ENCODE data around the gene AUTS2. TPM values are rescaled to one million over a fixed set of nuclear protein-coding genes. Genes with fewer than 3 reads are reported as not detected.

AUTS2 gene
- total and polyA plus RNA-seq, 2 of the 8 experiments (the other 6 are each of a cell fraction or from before 2014, with no cell fraction given) = 25.9 to 101 TPM

DNA sequence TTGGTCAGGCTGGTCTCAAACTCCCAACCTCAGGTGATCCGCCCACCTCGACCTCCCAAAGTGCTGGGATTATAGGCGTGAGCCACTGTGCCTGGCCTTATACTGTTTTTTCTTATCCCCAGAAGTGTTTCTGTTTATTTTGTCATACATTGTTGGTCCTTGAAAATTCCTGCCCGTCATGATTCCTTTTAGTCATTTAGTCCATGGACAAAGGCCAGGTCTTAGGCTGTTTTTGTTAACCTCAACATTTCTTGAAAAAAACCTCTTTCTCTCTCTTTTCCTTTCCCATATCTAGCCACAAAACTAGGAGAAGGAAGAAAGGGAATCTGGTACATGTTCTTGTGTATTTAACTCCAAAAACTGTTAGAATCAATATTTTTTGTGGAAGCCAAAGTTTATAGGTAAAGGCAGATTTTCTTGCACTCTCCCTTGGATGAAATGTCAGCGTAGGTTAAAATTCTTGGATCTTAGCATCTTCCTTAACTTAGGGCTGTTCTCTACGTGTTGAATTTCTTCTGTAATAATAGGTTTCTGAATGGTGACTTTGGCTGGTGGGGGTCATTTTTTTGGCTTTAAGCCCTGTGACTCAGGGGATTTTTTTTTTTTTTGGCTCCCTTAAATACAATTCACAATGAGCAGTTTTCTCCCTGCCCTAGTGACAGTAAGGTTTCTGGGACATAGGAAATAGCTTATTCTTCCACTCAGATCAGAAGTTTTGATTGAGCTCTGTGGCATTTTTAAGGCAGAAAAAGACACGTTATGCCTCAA lies 500.8 kb downstream of the AUTS2 start:
- no peak overlapping the region for H3K18ac ChIP-seq (ENCODE audit: extremely low read depth, low read length)
- DNase-seq (ENCODE audit: low read depth in 1 of 2, low spot score in 2 of 2) (no peak), FAIRE-seq (no peak)
- H3K4me2 ChIP-seq (ENCODE audit: insufficient read depth in 1 of 2, low read depth in 2 of 2, low read length in 2 of 2) = no peak overlapping the region
- POLR2A ChIA-PET (ENCODE audit: partially characterized antibody) = no interaction called here
- no peak overlapping the region for H3K9ac ChIP-seq (replicated peaks in 1 of 4; ENCODE audit: extremely low read depth in 1 of 4, low read depth in 3 of 4, low read length in 3 of 4)
- H3K56ac ChIP-seq (replicated peaks; ENCODE audit: insufficient read length, low read depth, low read length) = no peak overlapping the region
- H3K79me1 ChIP-seq (ENCODE audit: low read depth, low read length) = no peaks in the 10 kb centered on the region
- no peak overlapping the region for H2AK5ac ChIP-seq (ENCODE audit: low read depth, low read length)
- no peak overlapping the region for H2BK12ac ChIP-seq (ENCODE audit: low read depth, low read length)
- no peak overlapping the region for H2BK5ac ChIP-seq (ENCODE audit: low read depth, low read length)
- H2BK15ac ChIP-seq (ENCODE audit: low read length) = no peak overlapping the region
- CTCF ChIA-PET (ENCODE audit: partially characterized antibody) = interaction anchor here (1.1 kb wide), 1 partner anchor 62 kb away, joined by 3 read pairs; no protein-coding TSS in a partner anchor
- H2BK20ac ChIP-seq (ENCODE audit: low read length) = no peak overlapping the region
- 83% methylated on average over 7 of the region's 7 CpGs; no CpG with 5 or more reads in 1 of the 2 experiments for WGBS, 2 experiments (ENCODE audit: extremely low coverage in 1 of 2, insufficient coverage in 1 of 2, insufficient read length in 1 of 2, insufficient replicate concordance in 2 of 2, low coverage in 1 of 2, low lambda C conversion rate in 2 of 2, missing lambda C conversion rate in 1 of 2)
- H3K14ac ChIP-seq (ENCODE audit: insufficient read length) = no peak overlapping the region
- H2AFZ ChIP-seq (ENCODE audit: low read length) = no peak overlapping the region
- no peaks in the 10 kb centered on the region for H4K20me1 ChIP-seq (replicated peaks in 1 of 2; ENCODE audit: control insufficient read depth in 1 of 2, insufficient read depth in 2 of 2, low read length in 2 of 2)
- H2BK120ac ChIP-seq (replicated peaks; ENCODE audit: low read depth, low read length) = no peak overlapping the region
- H4K5ac ChIP-seq (ENCODE audit: insufficient read length, low read depth, low read length) = no peak overlapping the region
- H3K4me1 ChIP-seq (replicated peaks in 1 of 4; ENCODE audit: control insufficient read depth in 3 of 4, insufficient read depth in 4 of 4, low read length in 3 of 4) = peaks cover 0 to 6% (median 3%) of the 10 kb centered on the region in 4 experiments; a peak in 3 of 7 replicates
- H3K27ac ChIP-seq (ENCODE audit: low read depth, low read length) = no peak overlapping the region
- no peaks in the 10 kb centered on the region for H3K23me2 ChIP-seq (ENCODE audit: low read depth, low read length)
- no peak overlapping the region for H4K8ac ChIP-seq (ENCODE audit: extremely low read depth, insufficient read depth, low read length)
- H3K23ac ChIP-seq (ENCODE audit: insufficient read length) = no peak overlapping the region
- H4K91ac ChIP-seq (replicated peaks; ENCODE audit: insufficient read length, low read length) = no peak overlapping the region
- H3K9me3 ChIP-seq (ENCODE audit: insufficient read depth in 2 of 2, low read depth in 1 of 2, low read length in 1 of 2) = no peaks in the 10 kb centered on the region
- H3K79me2 ChIP-seq (ENCODE audit: control insufficient read depth in 1 of 2, insufficient read depth in 2 of 2, low read length in 2 of 2) = no peaks in the 10 kb centered on the region
- no peak overlapping the region for H3K4me3 ChIP-seq (ENCODE audit: extremely low read depth in 1 of 4, insufficient read depth in 2 of 4, low read depth in 3 of 4, low read length in 4 of 4)
- no peak overlapping the region for H3K4ac ChIP-seq (replicated peaks; ENCODE audit: insufficient read length, low read depth, low read length)
- no peaks in the 10 kb centered on the region for H3K27me3 ChIP-seq (replicated peaks in 1 of 4; ENCODE audit: control insufficient read depth in 3 of 4, extremely low read depth in 1 of 4, insufficient read depth in 3 of 4, low read length in 3 of 4)
- no peaks in the 10 kb centered on the region for H3K36me3 ChIP-seq (ENCODE audit: control insufficient read depth in 2 of 4, insufficient read depth in 4 of 4, low read length in 3 of 4)
- no peak for TF ChIP-seq TAF7 (optimal IDR thresholded peaks at IDR 0.05; ENCODE audit: borderline replicate concordance, low read depth, low read length)
- TF ChIP-seq NRF1 (IDR thresholded peaks at IDR 0.05; ENCODE audit: low read depth, low read length) = no peak
- TF ChIP-seq TEAD4 (IDR thresholded peaks at IDR 0.05; ENCODE audit: low read depth, low read length) = no peak
- no peak for TF ChIP-seq CREB1 (IDR thresholded peaks at IDR 0.05)
- TF ChIP-seq YY1 (IDR thresholded peaks at IDR 0.05; ENCODE audit: low read depth, low read length) = no peak
- TF ChIP-seq, protein P1, sequence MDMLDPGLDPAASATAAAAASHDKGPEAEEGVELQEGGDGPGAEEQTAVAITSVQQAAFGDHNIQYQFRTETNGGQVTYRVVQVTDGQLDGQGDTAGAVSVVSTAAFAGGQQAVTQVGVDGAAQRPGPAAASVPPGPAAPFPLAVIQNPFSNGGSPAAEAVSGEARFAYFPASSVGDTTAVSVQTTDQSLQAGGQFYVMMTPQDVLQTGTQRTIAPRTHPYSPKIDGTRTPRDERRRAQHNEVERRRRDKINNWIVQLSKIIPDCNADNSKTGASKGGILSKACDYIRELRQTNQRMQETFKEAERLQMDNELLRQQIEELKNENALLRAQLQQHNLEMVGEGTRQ (IDR thresholded peaks at IDR 0.05; ENCODE audit: low read length) = no peak
- TF ChIP-seq SUZ12 (IDR thresholded peaks at IDR 0.05; ENCODE audit: low read length) = no peak
- TF ChIP-seq TBP (IDR thresholded peaks at IDR 0.05; ENCODE audit: low read depth, low read length) = no peak
- TF ChIP-seq, protein P2, sequence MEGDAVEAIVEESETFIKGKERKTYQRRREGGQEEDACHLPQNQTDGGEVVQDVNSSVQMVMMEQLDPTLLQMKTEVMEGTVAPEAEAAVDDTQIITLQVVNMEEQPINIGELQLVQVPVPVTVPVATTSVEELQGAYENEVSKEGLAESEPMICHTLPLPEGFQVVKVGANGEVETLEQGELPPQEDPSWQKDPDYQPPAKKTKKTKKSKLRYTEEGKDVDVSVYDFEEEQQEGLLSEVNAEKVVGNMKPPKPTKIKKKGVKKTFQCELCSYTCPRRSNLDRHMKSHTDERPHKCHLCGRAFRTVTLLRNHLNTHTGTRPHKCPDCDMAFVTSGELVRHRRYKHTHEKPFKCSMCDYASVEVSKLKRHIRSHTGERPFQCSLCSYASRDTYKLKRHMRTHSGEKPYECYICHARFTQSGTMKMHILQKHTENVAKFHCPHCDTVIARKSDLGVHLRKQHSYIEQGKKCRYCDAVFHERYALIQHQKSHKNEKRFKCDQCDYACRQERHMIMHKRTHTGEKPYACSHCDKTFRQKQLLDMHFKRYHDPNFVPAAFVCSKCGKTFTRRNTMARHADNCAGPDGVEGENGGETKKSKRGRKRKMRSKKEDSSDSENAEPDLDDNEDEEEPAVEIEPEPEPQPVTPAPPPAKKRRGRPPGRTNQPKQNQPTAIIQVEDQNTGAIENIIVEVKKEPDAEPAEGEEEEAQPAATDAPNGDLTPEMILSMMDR (IDR thresholded peaks at IDR 0.05; ENCODE audit: control extremely low read depth in 1 of 3, insufficient read depth in 1 of 3, low read depth in 1 of 3, low read length in 3 of 3) = no peak
- TF ChIP-seq GTF2F1 (IDR thresholded peaks at IDR 0.05; ENCODE audit: borderline replicate concordance, low read depth, low read length) = no peak
